SH-SY5Y (cell line): Measurements from ENCODE around the gene DAPK1.

Source experiments
- GATA2 ChIP-seq: IDR thresholded peaks from 2 replicates; pipeline ENCODE4 v1.6.1; 2011; ENCODE audit warnings: mild to moderate bottlenecking, low read depth, low read length
- GATA3 ChIP-seq: IDR thresholded peaks from 2 replicates; pipeline ENCODE4 v1.6.1; 2011; ENCODE audit warnings: low read depth, mild to moderate bottlenecking, low read length, moderate library complexity

DNA sequence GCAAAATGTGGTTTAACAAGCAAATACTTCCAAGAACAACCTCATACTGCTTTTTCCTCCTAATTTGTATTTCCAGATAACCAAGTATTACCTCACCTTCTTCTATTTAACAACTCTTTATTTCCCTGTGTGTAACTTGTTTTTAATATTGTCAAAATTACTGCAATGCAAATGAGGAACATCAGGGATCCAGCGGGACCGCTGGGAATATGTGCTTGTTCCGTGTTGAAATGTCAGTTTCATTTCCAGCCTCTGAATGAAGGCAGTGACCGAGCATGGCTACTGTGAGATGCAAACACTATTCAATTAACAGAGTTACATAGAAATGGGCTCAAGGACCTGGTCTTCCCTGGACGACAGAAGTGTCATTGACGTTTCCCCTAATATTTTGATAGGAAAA lies 117.5 kb downstream of the DAPK1 start:
- TF ChIP-seq GATA2: no peak
- no peak for TF ChIP-seq GATA3
